Stimulated activated CD8-positive, alpha-beta memory T cell treated with anti-CD3 and anti-CD28 coated beads, Interleukin-12 subunit alpha, Interleukin-12 subunit beta, amount 100 ng/mL, for 24 hours (primary cell): ENCODE data around the gene SCP2.
A peak's percentile ranks its signal among the peaks of the same experiment; 100 is the strongest.
"Not testable (repeated sequence)": the region's sequence is repeated elsewhere in the genome, so short reads cannot be mapped to it uniquely, and the experiment has no call there.

Source experiments
- DNase-seq: peaks from one replicate; pipeline ENCODE4 v3.0.0-alpha.2; 2020; ENCODE audit errors: extremely low read depth

The SCP2 gene

GRCh38 chr1:52969234-52969633, 42.2 kb downstream of the SCP2 start:
- DNase-seq: not testable (repeated sequence)

- no peak for DNase-seq
Measured at GRCh38 chr1:52970149-52970548, 43.1 kb downstream of the SCP2 start.

- no peak for DNase-seq
Measured at GRCh38 chr1:52973841-52974240, 46.8 kb downstream of the SCP2 start.

GRCh38 chr1:52976183-52977035, 49.3 kb downstream of the SCP2 start:
- DNase-seq: no peak

GRCh38 chr1:52978045-52978444, 51.0 kb downstream of the SCP2 start:
- no peak for DNase-seq

- DNase-seq: not testable (repeated sequence)
Measured at GRCh38 chr1:52992733-52993132, 65.7 kb downstream of the SCP2 start.

- DNase-seq: no peak
Measured at GRCh38 chr1:52994656-52995055, 67.6 kb downstream of the SCP2 start.

- DNase-seq: no peak
Measured at GRCh38 chr1:52996653-52997052, 69.6 kb downstream of the SCP2 start.

GRCh38 chr1:53001128-53001527, 74.1 kb downstream of the SCP2 start:
- DNase-seq: no peak

GRCh38 chr1:53006612-53007011, 79.5 kb downstream of the SCP2 start:
- DNase-seq: not testable (repeated sequence)

- DNase-seq: not testable (repeated sequence)
Measured at GRCh38 chr1:53010247-53010646, 83.2 kb downstream of the SCP2 start.

- DNase-seq: no peak
Measured at GRCh38 chr1:53011175-53011574, 84.1 kb downstream of the SCP2 start.

- peak; percentile 27 for DNase-seq
Measured at GRCh38 chr1:53014791-53015507, 87.9 kb downstream of the SCP2 start.

GRCh38 chr1:53015508-53015860, 88.4 kb downstream of the SCP2 start:
- DNase-seq: no peak

- no peak for DNase-seq
Measured at GRCh38 chr1:53016705-53017104, 89.6 kb downstream of the SCP2 start.

- no peak for DNase-seq
Measured at GRCh38 chr1:53020588-53020987, 93.5 kb downstream of the SCP2 start.

GRCh38 chr1:53022179-53022578, 95.1 kb downstream of the SCP2 start:
- no peak for DNase-seq

GRCh38 chr1:53023546-53023945, 96.5 kb downstream of the SCP2 start:
- no peak for DNase-seq

- DNase-seq: no peak
Measured at GRCh38 chr1:53024117-53024516, 97.0 kb downstream of the SCP2 start.

GRCh38 chr1:53025034-53025768, 98.1 kb downstream of the SCP2 start:
- no peak for DNase-seq

- no peak for DNase-seq
Measured at GRCh38 chr1:53025769-53026112, 98.7 kb downstream of the SCP2 start.

- DNase-seq: no peak
Measured at GRCh38 chr1:53026254-53026653, 99.2 kb downstream of the SCP2 start.

- DNase-seq: no peak
Measured at GRCh38 chr1:53031732-53032131, 104.7 kb downstream of the SCP2 start.
